DMS53 treated with DMSO at 0.1 percent for 48 hours (cell line): ENCODE results near the gene NECTIN3.

ENCODE experiments used
- DNase-seq: peaks from one replicate; lab custom pipeline; 2025; ENCODE audit not compliant: unreplicated experiment; lab: John Stamatoyannopoulos, UW

The NECTIN3 gene

GRCh38 chr3:111197485-111197884 lies 125.9 kb downstream of the NECTIN3 start:
- no peak for DNase-seq

GRCh38 chr3:111200027-111200426 lies 128.4 kb downstream of the NECTIN3 start:
- no peak for DNase-seq

GRCh38 chr3:111210003-111210711 lies 138.5 kb downstream of the NECTIN3 start:
- DNase-seq = no peak

GRCh38 chr3:111210866-111211564 lies 139.4 kb downstream of the NECTIN3 start:
- no peak for DNase-seq

- no peak for DNase-seq
Observed at GRCh38 chr3:111212511-111212910, 140.9 kb downstream of the NECTIN3 start.

GRCh38 chr3:111215481-111215880 lies 143.9 kb downstream of the NECTIN3 start:
- no peak for DNase-seq

- DNase-seq = no peak
Observed at GRCh38 chr3:111218615-111219014, 147.0 kb downstream of the NECTIN3 start.

- DNase-seq = no peak
Observed at GRCh38 chr3:111227216-111227615, 155.6 kb downstream of the NECTIN3 start.

- no peak for DNase-seq
Observed at GRCh38 chr3:111229301-111229700, 157.7 kb downstream of the NECTIN3 start.

GRCh38 chr3:111236836-111237713 lies 165.5 kb downstream of the NECTIN3 start:
- DNase-seq = no peak

- DNase-seq = no peak
Observed at GRCh38 chr3:111237946-111238345, 166.3 kb downstream of the NECTIN3 start.

- DNase-seq = no peak
Observed at GRCh38 chr3:111238885-111239284, 167.3 kb downstream of the NECTIN3 start.

GRCh38 chr3:111241960-111242359 lies 170.3 kb downstream of the NECTIN3 start:
- no peak for DNase-seq
